GM19468 (cell line): ENCODE measurements around the gene C4orf33.
A peak's percentile ranks its signal among the peaks of the same experiment; 100 is the strongest.
"Not testable (repeated sequence)": the region's sequence is repeated elsewhere in the genome, so short reads cannot be mapped to it uniquely, and the experiment has no call there.

Experiments used
- ATAC-seq: cut with Tn5 transposase; IDR thresholded peaks from one replicate; pipeline ENCODE4 v1.9.1; 2021; ENCODE audit warnings: mild to moderate bottlenecking, moderate library complexity, moderate number of reproducible peaks; ENCODE audit not compliant: unreplicated experiment; ENCODE audit errors: extremely low read depth

Gene C4orf33

DNA sequence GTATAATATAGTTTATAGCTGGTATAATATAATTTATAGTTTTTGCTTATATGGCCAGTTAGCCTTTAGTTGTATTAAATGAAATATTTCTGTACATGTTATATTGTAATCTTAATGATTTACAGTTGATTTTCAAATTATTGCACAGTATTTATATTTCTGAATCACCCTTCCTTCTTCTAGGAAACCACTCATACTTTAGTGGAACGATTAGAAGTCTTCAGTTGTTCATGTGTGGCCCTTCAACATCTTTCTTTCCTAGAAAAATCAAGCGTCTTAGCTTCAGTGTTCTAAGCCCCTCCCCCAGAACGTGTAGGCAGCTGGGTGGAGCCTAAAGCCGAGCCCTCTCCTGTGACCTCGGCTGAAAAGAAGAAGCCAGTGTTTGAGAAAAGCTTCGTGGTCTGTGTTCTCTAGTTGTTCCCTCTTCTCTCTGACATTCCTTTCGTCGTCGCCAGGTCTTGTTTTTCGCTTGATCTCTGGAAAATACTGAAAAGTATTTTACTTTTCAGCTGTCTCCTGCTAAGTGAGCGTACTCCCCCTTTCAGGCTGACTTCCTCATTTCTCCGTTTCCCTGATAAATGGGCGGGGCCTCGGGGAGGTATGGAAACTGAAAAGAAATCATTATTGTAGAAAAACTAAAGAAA, at the start of gene C4orf33:
Gene C4orf33 (plus strand): TSS at position 342 of the 644 bp plus-strand sequence. CDS start 6,459 bp downstream, outside the sequence.
- ATAC-seq: peak; percentile 24

DNA sequence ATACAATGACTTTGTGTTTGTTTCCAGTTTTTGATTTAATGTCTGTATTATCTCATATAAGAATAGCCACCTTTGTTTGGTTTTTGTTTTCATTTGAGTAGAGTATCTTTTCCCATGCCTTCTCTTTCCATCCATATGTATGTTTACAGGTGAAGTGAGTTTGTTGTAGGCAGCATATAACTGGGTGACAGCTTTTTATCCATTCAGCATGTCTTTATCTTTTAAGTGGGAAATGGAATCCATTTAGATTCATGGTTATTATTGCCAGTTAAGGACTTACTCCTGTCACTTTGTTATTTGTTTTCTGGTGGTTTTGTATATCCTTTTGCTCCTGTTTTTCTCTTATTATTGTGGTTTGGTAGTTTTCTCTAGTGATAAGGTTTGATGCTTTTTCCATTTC, 36.9 kb upstream of the C4orf33 start:
- ATAC-seq: no peak

DNA sequence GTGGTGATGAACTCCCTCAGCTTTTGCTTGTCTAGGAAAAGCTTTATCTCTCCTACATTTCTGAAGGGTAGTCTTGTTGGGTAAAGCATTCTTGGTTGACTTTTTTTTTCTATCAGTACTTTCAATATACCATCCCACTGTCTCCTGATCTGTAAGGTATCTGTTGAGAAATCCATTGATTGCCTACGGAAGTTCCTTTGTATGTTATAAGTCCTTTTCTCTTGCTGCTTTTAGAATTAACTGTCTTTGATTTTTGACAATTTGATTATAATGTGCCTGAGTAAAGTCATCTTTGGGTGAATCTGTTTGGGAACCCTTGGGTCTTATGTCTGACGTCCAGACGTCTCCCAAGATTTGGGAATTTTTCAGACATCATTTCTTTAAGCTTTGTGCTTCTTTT, 33.4 kb upstream of the C4orf33 start:
- ATAC-seq: no peak

DNA sequence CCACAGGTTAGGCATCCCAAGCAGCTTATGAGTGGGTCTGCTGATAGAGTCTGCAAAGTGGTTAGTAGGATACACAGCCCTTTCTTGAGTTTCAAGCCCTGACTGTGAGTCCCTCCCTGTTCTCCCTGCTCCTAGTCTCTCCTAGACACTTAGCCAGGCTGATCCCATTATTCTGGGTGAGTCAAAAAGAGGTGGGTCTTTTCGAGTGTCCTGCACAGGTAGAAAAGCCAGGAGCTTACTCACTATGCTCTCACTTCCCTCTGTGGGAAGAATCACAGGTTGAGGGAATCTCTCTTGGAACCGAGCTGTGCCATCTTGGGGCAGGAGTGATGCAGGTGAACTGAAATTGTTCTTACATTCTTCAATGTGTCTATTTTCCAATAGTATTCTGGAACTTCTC, 32.3 kb upstream of the C4orf33 start:
- no peak for ATAC-seq

DNA sequence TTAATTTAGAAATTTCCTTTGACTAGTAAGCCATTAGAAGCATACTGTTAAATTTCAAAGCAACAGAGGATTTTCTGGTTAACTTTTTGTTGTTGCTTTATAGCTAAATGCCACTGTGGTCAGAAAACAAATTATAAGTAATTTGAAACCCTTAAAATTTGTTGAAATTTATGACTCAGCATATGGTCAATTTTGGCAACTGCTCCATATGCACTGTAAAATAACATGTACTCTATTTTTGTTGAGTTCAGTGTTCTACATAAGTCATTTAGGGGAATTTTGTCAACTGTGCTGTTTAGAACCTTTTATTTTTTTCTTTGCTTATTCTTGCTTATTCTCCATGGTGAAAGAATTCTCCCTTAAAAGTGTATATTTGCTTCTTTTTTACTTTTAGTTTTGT, 31.2 kb upstream of the C4orf33 start:
- ATAC-seq: no peak

- not testable (repeated sequence) for ATAC-seq
These were observed 26.4 kb upstream of the C4orf33 start for GRCh38 chr4:129069537-129069936.

DNA sequence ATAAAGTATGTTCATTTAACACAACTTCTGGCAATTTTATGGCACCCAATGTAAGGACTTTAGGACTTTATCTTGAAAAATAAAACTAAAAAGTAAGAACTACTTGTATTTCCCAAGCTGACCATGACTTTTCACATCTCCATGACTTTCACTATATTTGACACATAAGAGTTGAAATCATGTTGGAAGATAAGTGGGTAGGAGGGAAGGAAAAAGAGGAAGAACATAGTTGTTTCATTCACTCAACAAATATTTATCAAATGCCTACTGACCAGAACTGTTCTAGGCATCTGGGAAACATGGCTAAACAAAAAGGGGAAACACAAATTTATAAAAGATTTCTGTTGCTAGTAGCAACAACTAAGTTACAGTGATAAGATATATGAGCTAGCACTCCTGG, 18.6 kb upstream of the C4orf33 start:
- ATAC-seq: no peak

DNA sequence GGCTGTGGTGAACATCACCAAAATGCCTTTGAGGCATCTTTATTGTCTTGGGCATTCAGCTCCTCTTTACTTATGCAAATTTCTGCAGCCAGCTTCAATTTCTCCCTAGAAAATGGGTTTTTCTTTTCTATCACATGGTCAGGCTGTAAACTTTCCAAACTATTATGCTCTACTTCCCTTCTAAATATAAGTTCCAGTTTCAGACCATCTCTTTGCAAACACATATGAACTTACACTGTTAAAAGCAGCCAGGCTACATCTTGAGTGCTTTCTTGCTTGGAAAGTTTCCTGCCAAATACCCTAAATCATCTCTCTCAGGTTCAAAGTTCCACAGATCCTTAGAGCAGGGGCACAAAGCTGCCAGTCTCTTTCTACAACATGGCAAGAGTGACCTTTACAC, 15.8 kb upstream of the C4orf33 start:
- ATAC-seq: no peak

DNA sequence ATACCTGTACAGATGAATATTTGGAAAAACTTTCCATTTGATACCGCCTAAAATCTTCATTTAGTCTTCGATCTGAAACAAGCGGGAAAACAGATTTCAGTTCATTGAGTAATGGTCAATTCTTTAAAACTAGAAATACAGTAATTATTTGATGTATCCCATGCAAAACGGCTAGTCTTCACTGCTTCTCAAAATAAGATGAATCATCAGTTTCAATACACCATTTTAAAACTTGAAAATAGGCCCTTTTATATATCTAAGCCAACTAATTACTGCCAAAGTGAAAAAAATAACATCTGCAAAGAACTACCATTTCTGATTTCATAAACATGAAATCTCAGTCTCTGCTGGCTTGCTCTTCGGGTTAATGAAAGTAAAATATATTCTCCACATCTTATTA, 13.7 kb upstream of the C4orf33 start:
- ATAC-seq: no peak

DNA sequence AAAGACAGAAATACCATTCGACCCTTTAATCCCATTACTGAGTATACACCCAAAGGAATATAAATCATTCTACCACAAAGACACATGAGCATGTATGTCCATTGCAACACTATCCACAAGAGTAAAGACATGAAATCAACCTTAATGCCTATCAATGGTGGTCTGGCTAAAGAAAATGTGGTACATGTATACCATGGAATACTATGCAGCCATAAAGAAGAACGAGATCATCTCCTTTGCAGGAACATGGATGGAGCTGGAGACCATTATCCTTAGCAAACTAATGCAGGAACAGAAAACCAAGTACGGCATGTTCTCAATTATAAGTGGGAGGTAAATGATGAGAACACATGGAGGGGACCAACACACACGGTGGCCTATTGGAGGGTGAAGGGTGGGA, 10.5 kb upstream of the C4orf33 start:
- no peak for ATAC-seq

DNA sequence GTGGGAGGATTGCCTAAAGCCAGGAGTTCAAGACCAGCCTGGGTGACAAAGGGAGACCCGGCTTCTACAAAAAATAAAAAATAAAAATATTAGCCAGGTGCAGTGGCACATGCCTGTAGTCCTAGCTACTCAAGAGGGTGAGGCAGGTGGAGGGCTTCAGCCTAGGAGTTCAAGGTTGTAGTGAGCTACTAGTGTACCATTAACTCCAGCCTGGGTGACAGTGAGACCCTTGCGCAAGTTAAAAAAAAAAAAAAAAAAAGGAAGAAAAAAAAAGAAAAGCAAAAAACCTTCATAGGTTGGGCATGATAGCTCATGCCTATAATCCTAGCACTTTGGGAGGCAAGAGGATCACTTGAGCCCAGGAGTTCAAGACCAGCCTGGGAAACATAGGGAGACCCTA, 8.4 kb upstream of the C4orf33 start:
- no peak for ATAC-seq

DNA sequence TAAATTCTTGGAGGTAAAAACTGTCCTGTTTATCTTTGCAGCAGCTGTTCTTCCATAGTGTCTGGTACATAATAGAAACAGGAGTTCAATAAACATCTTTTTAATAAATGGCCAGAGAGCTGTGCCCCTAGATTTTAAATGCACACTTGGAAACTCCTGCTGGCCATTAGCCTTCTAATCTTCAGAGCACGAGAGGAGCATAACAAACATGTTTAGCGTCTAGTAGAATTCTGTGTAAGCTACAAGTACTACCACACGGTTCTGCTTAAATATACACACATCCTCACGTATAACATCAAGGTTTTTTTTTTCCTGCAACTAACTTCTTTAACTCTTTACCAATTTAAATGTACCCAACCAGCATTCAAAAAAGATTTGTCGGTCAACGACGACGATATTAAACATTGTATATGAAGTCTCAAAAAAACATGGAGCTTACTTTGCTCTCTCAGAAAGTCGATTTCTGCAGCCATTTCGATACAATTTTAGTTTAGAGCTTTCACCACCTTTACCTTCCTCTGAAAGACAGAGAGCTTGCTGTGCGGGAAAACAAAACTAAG, 3.2 kb upstream of the C4orf33 start:
- ATAC-seq: no peak

GRCh38 chr4:129093191-129093920, 2.6 kb upstream of the C4orf33 start, which contains the start of gene SCLT1:
TSS of gene SCLT1 (minus strand) at chr4:129093539. CDS start at chr4:129093103, 436 bp downstream.
- ATAC-seq: peak; percentile 98

GRCh38 chr4:129094347-129094746, 1.6 kb upstream of the C4orf33 start:
- no peak for ATAC-seq

- no peak for ATAC-seq
These were observed 2.6 kb downstream of the C4orf33 start for GRCh38 chr4:129098531-129099001.

DNA sequence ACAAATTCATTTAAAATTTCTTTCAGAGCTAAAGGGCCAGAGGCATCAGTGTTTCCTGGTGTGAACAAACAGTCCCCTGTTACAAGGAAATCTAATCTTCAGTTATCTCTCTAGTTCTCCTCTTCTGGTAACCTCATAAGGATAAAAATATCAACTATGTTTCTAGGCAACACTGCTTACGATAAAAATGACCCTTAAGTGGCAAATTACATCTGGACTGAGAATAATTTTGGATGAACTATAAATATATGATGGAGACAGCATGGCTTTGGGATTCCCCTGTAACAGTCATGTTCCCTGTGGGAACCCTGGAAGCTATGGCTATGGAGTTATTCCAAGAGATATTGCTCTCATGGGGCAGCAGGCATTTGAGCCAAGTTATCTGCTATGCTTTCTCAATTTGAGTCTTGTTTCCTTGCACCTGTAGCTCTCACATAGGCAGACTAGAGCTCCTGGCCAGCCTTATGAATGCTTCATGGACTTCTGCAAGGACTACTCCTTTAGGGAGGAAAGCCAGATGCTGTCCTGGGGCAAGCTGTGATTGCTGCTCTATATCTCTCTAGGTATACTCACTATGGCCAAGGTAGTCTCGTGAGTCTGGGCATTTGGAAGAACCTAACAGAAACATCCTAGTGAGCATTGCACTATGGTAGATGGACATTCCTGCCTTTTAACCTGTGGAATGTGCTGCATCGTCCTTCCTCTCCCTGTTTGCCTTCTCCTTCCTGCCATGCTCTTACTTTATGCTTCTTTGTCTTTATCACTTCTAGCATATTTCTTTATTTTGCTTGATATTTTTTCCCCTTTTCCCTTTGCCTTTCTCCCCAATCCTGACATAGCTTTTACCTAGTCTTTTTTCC, 14.2 kb downstream of the C4orf33 start:
- ATAC-seq: no peak

- no peak for ATAC-seq
These were observed 15.0 kb downstream of the C4orf33 start for GRCh38 chr4:129110931-129111330.

DNA sequence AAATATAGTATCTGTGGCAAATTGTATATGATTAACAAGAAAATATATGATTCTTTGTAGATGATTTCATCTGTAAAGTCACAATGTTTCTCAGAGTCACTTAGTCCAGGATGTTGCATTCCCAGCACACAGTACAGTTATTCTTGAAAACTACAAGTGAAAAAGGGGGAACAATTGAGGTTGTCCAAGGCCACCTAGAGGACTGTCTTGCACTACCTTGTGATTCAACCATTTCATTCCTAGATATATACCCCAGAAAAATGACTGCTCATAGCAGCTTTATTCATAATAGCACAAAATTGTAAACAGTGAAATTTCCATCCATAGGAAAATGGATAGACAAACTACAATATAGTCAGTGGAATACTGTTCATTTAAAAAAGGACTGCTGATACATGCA, 16.0 kb downstream of the C4orf33 start:
- no peak for ATAC-seq

GRCh38 chr4:129113434-129113833, 17.5 kb downstream of the C4orf33 start:
- ATAC-seq: no peak

GRCh38 chr4:129113919-129114318, 18.0 kb downstream of the C4orf33 start:
- no peak for ATAC-seq
